GM23338 (cell line): ENCODE measurements around the gene DENND1B. TPM values are rescaled to one million over a fixed set of nuclear protein-coding genes. Genes with fewer than 3 reads are reported as not detected.

Experiments
- ATAC-seq: fragments of 200-7000 bp; cut with Tn5 transposase; 3 replicates; pipeline ENCODE4 v1.9.1; 2020
- DNase-seq: peaks from one replicate; pipeline ENCODE4 v3.0.0-alpha.2; 2015; ENCODE audit warnings: low spot score
- H2AFZ ChIP-seq: fragments of 200-600 bp; sonication (generic); 2 replicates; pipeline ENCODE4 v1.8.0; 2016; ENCODE audit warnings: antibody characterized with exemption, mild to moderate bottlenecking, moderate library complexity
- H3F3A ChIP-seq: fragments of 200-600 bp; sonication (generic); replicated peaks from 2 replicates; pipeline ENCODE4 v1.8.0; 2017; ENCODE audit warnings: antibody characterized with exemption, mixed run types, low read depth
- H3K27ac ChIP-seq: fragments of 200-600 bp; sonication (generic); 2 replicates; pipeline ENCODE4 v1.6.1; 2016; ENCODE audit warnings: low read depth
- H3K27me3 ChIP-seq: fragments of 200-600 bp; sonication (generic); 2 replicates; pipeline ENCODE4 v1.8.0; 2016; ENCODE audit warnings: mild to moderate bottlenecking, mixed run types, moderate library complexity; ENCODE audit not compliant: insufficient read depth
- H3K36me3 ChIP-seq: fragments of 200-600 bp; sonication (generic); 2 replicates; pipeline ENCODE4 v1.8.0; 2016; ENCODE audit warnings: mild to moderate bottlenecking; ENCODE audit not compliant: insufficient read depth
- H3K4me1 ChIP-seq: fragments of 200-600 bp; sonication (generic); 2 replicates; pipeline ENCODE4 v1.8.0; 2016; ENCODE audit warnings: mild to moderate bottlenecking, moderate library complexity; ENCODE audit not compliant: insufficient read depth
- H3K4me2 ChIP-seq: fragments of 200-600 bp; sonication (generic); 2 replicates; pipeline ENCODE4 v1.7.1; 2017; ENCODE audit warnings: mixed run types
- H3K4me3 ChIP-seq: fragments of 200-600 bp; sonication (generic); 2 replicates; pipeline ENCODE4 v1.6.1; 2016; ENCODE audit warnings: mixed run types
- H3K79me2 ChIP-seq: fragments of 200-600 bp; sonication (generic); replicated peaks from 2 replicates; pipeline ENCODE4 v1.8.0; 2017; ENCODE audit warnings: mild to moderate bottlenecking; ENCODE audit not compliant: insufficient read depth
- H3K9me2 ChIP-seq: fragments of 200-600 bp; sonication (generic); 2 replicates; pipeline ENCODE4 v1.8.0; 2017; ENCODE audit not compliant: insufficient read depth
- H4K20me1 ChIP-seq: fragments of 200-600 bp; sonication (generic); replicated peaks from 2 replicates; pipeline ENCODE4 v1.8.0; 2017; ENCODE audit warnings: mild to moderate bottlenecking; ENCODE audit not compliant: insufficient read depth
- H3K27ac Mint-ChIP-seq: 2 replicates; pipeline ENCODE4 v1.8.0; 2020; ENCODE audit warnings: inconsistent platforms, mild to moderate bottlenecking, moderate library complexity, mixed read lengths
- H3K27me3 Mint-ChIP-seq: 3 replicates; pipeline ENCODE4 v1.8.0; 2022; ENCODE audit warnings: low read depth, mild to moderate bottlenecking, moderate library complexity, mixed read lengths, inconsistent platforms; ENCODE audit not compliant: insufficient read depth, poor library complexity
- H3K36me3 Mint-ChIP-seq: 3 replicates; pipeline ENCODE4 v1.8.0; 2021; ENCODE audit warnings: low read depth, mild to moderate bottlenecking, inconsistent platforms, moderate library complexity, mixed read lengths
- H3K4me1 Mint-ChIP-seq: 3 replicates; pipeline ENCODE4 v1.8.0; 2020; ENCODE audit warnings: mild to moderate bottlenecking, inconsistent platforms, mixed read lengths
- H3K4me3 Mint-ChIP-seq: 3 replicates; pipeline ENCODE4 v1.8.0; 2021; ENCODE audit warnings: moderate library complexity, mild to moderate bottlenecking, inconsistent platforms, mixed read lengths
- H3K9me3 Mint-ChIP-seq: 3 replicates; pipeline ENCODE4 v1.8.0; 2020; ENCODE audit warnings: moderate library complexity, mild to moderate bottlenecking, inconsistent platforms, mixed read lengths
- CREB1 ChIP-seq: fragments of 250-450 bp; sonication (Bioruptor Pico); IDR thresholded peaks from 2 replicates; pipeline ENCODE4 v1.5.0; 2020; ENCODE audit warnings: low read depth, mild to moderate bottlenecking, moderate library complexity
- EZH2 ChIP-seq: fragments of 200-600 bp; sonication (generic); IDR thresholded peaks from one replicate; pipeline ENCODE4 v1.8.0; 2017; ENCODE audit warnings: antibody characterized with exemption, mild to moderate bottlenecking, low read depth; ENCODE audit not compliant: unreplicated experiment
- EZH2phosphoT487 ChIP-seq: fragments of 200-600 bp; sonication (generic); IDR thresholded peaks from one replicate; pipeline ENCODE4 v1.8.1; 2018; ENCODE audit warnings: antibody characterized with exemption; ENCODE audit not compliant: unreplicated experiment
- JUNB ChIP-seq: IDR thresholded peaks from one replicate; pipeline ENCODE4 v1.6.1; 2016; ENCODE audit warnings: antibody characterized with exemption; ENCODE audit not compliant: unreplicated experiment
- NANOG ChIP-seq: IDR thresholded peaks from 2 replicates; pipeline ENCODE4 v1.6.1; 2016; ENCODE audit warnings: antibody characterized with exemption, borderline replicate concordance
- POLR2AphosphoS5 ChIP-seq: IDR thresholded peaks from 2 replicates; pipeline ENCODE4 v1.6.1; 2016; ENCODE audit warnings: antibody characterized with exemption, low read depth
- STAT1 ChIP-seq: IDR thresholded peaks from one replicate; pipeline ENCODE4 v1.6.1; 2016; ENCODE audit warnings: antibody characterized with exemption; ENCODE audit not compliant: unreplicated experiment
- ZNF114 ChIP-seq: fragments of 250-450 bp; sonication (Bioruptor Pico); IDR thresholded peaks from 2 replicates; pipeline ENCODE4 v1.5.0; 2020; ENCODE audit warnings: mild to moderate bottlenecking, moderate library complexity
- ZNF331 ChIP-seq: fragments of 250-450 bp; sonication (Bioruptor Pico); IDR thresholded peaks from 2 replicates; pipeline ENCODE4 v1.5.0; 2020; ENCODE audit warnings: low read depth, mild to moderate bottlenecking, moderate library complexity
- polyA plus RNA-seq: library from polyadenylated mRNA; unstranded; fragments of >200 nt; fragmentation: Nextera tagmentation; extraction: Ambion mirVana; gene quantifications from 2 replicates; pipeline ENCODE4 v1.2.1, GENCODE V29; 2016
- total RNA-seq: library from RNA; depleted of rRNA; stranded (reverse); fragments of >200 nt; shearing (Covaris generic); gene quantifications from 2 replicates; pipeline ENCODE4 v1.2.3, GENCODE V29; 2014
- TF ChIP-seq, protein P1 (sequence below): IDR thresholded peaks from one replicate; pipeline ENCODE4 v1.6.1; 2018; ENCODE audit warnings: antibody characterized with exemption; ENCODE audit not compliant: unreplicated experiment
- TF ChIP-seq, protein P2 (sequence below): fragments of 250-450 bp; sonication (Bioruptor Pico); IDR thresholded peaks from 2 replicates; pipeline ENCODE4 v1.5.0; 2020; ENCODE audit warnings: mild to moderate bottlenecking, moderate library complexity
- TF ChIP-seq, protein P3 (sequence below), 2 experiments: fragments of 200-600 bp in 1 of 2; sonication (generic) in 1 of 2; conservative IDR thresholded peaks; 2 replicates each; pipeline versions ENCODE4 v1.5.1 to v1.6.1; 2016 to 2017; ENCODE audit warnings: antibody characterized with exemption in 2 of 2, low read depth in 2 of 2, mild to moderate bottlenecking in 2 of 2, moderate library complexity in 1 of 2
- TF ChIP-seq, protein P4 (sequence below): IDR thresholded peaks from 2 replicates; pipeline ENCODE4 v1.6.1; 2016; ENCODE audit warnings: antibody characterized with exemption

DENND1B gene
- total and polyA plus RNA-seq, 2 experiments from 2014 or later: 4.3 to 5.2 TPM

DNA sequence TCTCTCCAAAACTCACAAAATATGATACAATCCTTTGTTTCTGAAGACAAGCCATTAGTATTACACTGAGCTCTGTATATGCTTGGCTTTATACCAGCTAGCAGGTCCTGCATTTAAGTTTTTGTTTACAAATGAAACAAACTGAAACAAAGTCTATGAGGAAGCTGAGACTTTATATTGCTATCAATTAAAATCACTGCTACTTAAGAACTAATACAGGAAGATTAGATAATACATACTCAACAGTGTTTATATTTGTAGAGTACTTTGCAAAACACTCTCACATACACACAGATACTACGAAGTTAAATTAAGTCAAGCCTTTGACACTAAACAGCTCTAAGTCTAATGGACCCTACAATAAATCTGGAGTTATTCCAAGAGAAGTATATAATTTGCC is 259.9 kb downstream of the DENND1B start:
- no peak for ATAC-seq
- no peak overlapping the region for H3K4me3 Mint-ChIP-seq
- H3K4me3 ChIP-seq: no peak overlapping the region

More for the DNA sequence above, 259.9 kb downstream of the DENND1B start:
- Mint-ChIP-seq H3K4me1 (peaks cover 4% of the 10 kb centered on the region; the same call in 2 of the 3 replicates), H3K27me3 (no peaks in the 10 kb centered on the region), H3K36me3 (no peaks in the 10 kb centered on the region), H3K9me3 (no peaks in the 10 kb centered on the region), H3K27ac (no peak overlapping the region)
- H3K27ac ChIP-seq: no peak overlapping the region
- TF ChIP-seq ZNF331 (CRISPR knock-in tag) (no peak), POLR2AphosphoS5 (no peak), JUNB (no peak), CREB1 (no peak), NANOG (no peak), EZH2phosphoT487 (no peak), ZNF114 (CRISPR knock-in tag) (no peak), EZH2 (no peak), STAT1 (no peak)
- TF ChIP-seq, protein P1, sequence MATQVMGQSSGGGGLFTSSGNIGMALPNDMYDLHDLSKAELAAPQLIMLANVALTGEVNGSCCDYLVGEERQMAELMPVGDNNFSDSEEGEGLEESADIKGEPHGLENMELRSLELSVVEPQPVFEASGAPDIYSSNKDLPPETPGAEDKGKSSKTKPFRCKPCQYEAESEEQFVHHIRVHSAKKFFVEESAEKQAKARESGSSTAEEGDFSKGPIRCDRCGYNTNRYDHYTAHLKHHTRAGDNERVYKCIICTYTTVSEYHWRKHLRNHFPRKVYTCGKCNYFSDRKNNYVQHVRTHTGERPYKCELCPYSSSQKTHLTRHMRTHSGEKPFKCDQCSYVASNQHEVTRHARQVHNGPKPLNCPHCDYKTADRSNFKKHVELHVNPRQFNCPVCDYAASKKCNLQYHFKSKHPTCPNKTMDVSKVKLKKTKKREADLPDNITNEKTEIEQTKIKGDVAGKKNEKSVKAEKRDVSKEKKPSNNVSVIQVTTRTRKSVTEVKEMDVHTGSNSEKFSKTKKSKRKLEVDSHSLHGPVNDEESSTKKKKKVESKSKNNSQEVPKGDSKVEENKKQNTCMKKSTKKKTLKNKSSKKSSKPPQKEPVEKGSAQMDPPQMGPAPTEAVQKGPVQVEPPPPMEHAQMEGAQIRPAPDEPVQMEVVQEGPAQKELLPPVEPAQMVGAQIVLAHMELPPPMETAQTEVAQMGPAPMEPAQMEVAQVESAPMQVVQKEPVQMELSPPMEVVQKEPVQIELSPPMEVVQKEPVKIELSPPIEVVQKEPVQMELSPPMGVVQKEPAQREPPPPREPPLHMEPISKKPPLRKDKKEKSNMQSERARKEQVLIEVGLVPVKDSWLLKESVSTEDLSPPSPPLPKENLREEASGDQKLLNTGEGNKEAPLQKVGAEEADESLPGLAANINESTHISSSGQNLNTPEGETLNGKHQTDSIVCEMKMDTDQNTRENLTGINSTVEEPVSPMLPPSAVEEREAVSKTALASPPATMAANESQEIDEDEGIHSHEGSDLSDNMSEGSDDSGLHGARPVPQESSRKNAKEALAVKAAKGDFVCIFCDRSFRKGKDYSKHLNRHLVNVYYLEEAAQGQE: no peak
- TF ChIP-seq, protein P2, sequence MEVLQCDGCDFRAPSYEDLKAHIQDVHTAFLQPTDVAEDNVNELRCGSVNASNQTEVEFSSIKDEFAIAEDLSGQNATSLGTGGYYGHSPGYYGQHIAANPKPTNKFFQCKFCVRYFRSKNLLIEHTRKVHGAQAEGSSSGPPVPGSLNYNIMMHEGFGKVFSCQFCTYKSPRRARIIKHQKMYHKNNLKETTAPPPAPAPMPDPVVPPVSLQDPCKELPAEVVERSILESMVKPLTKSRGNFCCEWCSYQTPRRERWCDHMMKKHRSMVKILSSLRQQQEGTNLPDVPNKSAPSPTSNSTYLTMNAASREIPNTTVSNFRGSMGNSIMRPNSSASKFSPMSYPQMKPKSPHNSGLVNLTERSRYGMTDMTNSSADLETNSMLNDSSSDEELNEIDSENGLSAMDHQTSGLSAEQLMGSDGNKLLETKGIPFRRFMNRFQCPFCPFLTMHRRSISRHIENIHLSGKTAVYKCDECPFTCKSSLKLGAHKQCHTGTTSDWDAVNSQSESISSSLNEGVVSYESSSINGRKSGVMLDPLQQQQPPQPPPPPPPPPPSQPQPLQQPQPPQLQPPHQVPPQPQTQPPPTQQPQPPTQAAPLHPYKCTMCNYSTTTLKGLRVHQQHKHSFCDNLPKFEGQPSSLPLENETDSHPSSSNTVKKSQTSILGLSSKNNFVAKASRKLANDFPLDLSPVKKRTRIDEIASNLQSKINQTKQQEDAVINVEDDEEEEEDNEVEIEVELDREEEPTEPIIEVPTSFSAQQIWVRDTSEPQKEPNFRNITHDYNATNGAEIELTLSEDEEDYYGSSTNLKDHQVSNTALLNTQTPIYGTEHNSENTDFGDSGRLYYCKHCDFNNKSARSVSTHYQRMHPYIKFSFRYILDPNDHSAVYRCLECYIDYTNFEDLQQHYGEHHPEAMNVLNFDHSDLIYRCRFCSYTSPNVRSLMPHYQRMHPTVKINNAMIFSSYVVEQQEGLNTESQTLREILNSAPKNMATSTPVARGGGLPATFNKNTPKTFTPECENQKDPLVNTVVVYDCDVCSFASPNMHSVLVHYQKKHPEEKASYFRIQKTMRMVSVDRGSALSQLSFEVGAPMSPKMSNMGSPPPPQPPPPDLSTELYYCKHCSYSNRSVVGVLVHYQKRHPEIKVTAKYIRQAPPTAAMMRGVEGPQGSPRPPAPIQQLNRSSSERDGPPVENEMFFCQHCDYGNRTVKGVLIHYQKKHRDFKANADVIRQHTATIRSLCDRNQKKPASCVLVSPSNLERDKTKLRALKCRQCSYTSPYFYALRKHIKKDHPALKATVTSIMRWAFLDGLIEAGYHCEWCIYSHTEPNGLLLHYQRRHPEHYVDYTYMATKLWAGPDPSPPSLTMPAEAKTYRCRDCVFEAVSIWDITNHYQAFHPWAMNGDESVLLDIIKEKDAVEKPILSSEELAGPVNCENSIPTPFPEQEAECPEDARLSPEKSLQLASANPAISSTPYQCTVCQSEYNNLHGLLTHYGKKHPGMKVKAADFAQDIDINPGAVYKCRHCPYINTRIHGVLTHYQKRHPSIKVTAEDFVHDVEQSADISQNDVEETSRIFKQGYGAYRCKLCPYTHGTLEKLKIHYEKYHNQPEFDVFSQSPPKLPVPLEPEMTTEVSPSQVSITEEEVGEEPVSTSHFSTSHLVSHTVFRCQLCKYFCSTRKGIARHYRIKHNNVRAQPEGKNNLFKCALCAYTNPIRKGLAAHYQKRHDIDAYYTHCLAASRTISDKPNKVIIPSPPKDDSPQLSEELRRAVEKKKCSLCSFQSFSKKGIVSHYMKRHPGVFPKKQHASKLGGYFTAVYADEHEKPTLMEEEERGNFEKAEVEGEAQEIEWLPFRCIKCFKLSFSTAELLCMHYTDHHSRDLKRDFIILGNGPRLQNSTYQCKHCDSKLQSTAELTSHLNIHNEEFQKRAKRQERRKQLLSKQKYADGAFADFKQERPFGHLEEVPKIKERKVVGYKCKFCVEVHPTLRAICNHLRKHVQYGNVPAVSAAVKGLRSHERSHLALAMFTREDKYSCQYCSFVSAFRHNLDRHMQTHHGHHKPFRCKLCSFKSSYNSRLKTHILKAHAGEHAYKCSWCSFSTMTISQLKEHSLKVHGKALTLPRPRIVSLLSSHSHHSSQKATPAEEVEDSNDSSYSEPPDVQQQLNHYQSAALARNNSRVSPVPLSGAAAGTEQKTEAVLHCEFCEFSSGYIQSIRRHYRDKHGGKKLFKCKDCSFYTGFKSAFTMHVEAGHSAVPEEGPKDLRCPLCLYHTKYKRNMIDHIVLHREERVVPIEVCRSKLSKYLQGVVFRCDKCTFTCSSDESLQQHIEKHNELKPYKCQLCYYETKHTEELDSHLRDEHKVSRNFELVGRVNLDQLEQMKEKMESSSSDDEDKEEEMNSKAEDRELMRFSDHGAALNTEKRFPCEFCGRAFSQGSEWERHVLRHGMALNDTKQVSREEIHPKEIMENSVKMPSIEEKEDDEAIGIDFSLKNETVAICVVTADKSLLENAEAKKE (CRISPR knock-in tag): no peak
- TF ChIP-seq, protein P3, sequence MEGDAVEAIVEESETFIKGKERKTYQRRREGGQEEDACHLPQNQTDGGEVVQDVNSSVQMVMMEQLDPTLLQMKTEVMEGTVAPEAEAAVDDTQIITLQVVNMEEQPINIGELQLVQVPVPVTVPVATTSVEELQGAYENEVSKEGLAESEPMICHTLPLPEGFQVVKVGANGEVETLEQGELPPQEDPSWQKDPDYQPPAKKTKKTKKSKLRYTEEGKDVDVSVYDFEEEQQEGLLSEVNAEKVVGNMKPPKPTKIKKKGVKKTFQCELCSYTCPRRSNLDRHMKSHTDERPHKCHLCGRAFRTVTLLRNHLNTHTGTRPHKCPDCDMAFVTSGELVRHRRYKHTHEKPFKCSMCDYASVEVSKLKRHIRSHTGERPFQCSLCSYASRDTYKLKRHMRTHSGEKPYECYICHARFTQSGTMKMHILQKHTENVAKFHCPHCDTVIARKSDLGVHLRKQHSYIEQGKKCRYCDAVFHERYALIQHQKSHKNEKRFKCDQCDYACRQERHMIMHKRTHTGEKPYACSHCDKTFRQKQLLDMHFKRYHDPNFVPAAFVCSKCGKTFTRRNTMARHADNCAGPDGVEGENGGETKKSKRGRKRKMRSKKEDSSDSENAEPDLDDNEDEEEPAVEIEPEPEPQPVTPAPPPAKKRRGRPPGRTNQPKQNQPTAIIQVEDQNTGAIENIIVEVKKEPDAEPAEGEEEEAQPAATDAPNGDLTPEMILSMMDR (conservative IDR thresholded peaks at IDR 0.05; ENCODE audit: low read depth in 2 of 2): no peak
- TF ChIP-seq, protein P4, sequence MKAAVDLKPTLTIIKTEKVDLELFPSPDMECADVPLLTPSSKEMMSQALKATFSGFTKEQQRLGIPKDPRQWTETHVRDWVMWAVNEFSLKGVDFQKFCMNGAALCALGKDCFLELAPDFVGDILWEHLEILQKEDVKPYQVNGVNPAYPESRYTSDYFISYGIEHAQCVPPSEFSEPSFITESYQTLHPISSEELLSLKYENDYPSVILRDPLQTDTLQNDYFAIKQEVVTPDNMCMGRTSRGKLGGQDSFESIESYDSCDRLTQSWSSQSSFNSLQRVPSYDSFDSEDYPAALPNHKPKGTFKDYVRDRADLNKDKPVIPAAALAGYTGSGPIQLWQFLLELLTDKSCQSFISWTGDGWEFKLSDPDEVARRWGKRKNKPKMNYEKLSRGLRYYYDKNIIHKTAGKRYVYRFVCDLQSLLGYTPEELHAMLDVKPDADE: no peak
- peaks cover 10% of the 10 kb centered on the region; the same call in 1 of the 2 replicates for H3K4me1 ChIP-seq
- no peak overlapping the region for H3K4me2 ChIP-seq
- H3K9me2 ChIP-seq: no peaks in the 10 kb centered on the region
- H3K27me3 ChIP-seq: no peaks in the 10 kb centered on the region
- H3F3A ChIP-seq: no peaks in the 10 kb centered on the region
- no peak for DNase-seq
- H4K20me1 ChIP-seq: no peaks in the 10 kb centered on the region
- no peak overlapping the region for H2AFZ ChIP-seq
- H3K79me2 ChIP-seq: no peaks in the 10 kb centered on the region
- no peaks in the 10 kb centered on the region for H3K36me3 ChIP-seq
